ENCODE results near the gene PRXL2A.

DNA sequence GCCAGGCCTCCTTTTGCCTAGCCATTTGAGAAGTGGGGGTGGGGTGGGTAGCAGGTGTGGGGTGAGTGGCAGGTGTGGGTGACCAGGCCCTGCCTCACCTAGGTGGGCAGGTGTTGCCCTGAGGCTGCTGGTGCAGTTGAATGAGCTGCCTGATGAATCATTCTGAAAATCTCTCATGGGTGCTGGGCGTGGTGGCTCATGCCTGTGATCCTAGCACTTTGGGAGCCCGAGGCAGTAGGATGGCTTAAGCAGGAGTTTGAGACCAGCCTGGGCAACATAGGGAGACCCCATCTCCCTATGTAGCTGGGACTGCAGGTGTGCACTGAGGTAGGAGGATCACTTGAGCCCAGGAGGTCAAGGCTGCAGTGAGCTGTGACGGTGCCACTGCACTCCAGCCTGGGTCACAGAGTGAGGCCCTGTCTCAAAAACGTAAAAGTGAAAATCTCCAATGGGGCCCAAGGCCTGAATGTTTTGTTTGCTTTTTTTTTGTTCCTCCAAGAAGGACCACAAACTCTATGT lies 63.4 kb downstream of the PRXL2A start:
- TF ChIP-seq ZC3H10 (CRISPR knock-in tag; IDR thresholded peaks at IDR 0.05) (no peak), SNAI2 (CRISPR knock-in tag; IDR thresholded peaks at IDR 0.05) (no peak), ZNF8 (CRISPR knock-in tag; IDR thresholded peaks at IDR 0.05) (no peak), ZFP3 (CRISPR knock-in tag; IDR thresholded peaks at IDR 0.05) (no peak), TOX (CRISPR knock-in tag; IDR thresholded peaks at IDR 0.05; ENCODE audit: borderline replicate concordance) (no peak)
